Tibial nerve (tissue), 4 donors: ENCODE data around the gene MYH6. TPM values are rescaled to one million over a fixed set of nuclear protein-coding genes. Genes with fewer than 3 reads are reported as not detected.

Experiments
- DNase-seq, 2 donors: peaks; one replicate each; pipeline ENCODE4 v3.0.0-alpha.2; 2019; ENCODE audit warnings: low spot score in 2 of 2
- H3K27ac ChIP-seq, 4 donors: fragments of 200-600 bp; sonication (generic) in 3 of 4; one replicate each; pipeline ENCODE4 v1.5.1; 2017 to 2019; ENCODE audit warnings: mild to moderate bottlenecking in 1 of 4
- H3K27me3 ChIP-seq, 2 donors: fragments of 200-600 bp; sonication (generic) in 1 of 2; one replicate each; pipeline versions ENCODE4 v1.5.1 to v1.6.0; 2017 to 2019
- H3K36me3 ChIP-seq, 3 donors: fragments of 200-600 bp; sonication (generic); one replicate each; pipeline ENCODE4 v1.5.1; 2018 to 2019
- H3K4me1 ChIP-seq, 4 donors: fragments of 200-600 bp; sonication (generic) in 3 of 4; one replicate each; pipeline ENCODE4 v1.5.1; 2017 to 2019
- H3K4me3 ChIP-seq, 4 donors: fragments of 200-600 bp; sonication (generic) in 3 of 4; one replicate each; pipeline ENCODE4 v1.5.1; 2017 to 2019; ENCODE audit warnings: mild to moderate bottlenecking in 1 of 4, moderate library complexity in 1 of 4
- H3K9me3 ChIP-seq, 4 donors: fragments of 200-600 bp; sonication (generic) in 3 of 4; one replicate each; pipeline ENCODE4 v1.5.1; 2017 to 2019
- CTCF ChIP-seq, 5 experiments: fragments of 200-600 bp in 3 of 5; fragments of 450-650 bp in 2 of 5; sonication (generic) in 3 of 5; IDR thresholded peaks; one replicate each; pipeline ENCODE4 v1.5.1; 2016 to 2019; ENCODE audit warnings: antibody characterized with exemption in 5 of 5, mild to moderate bottlenecking in 3 of 5, moderate library complexity in 2 of 5
- EP300 ChIP-seq, 2 donors: sonication (generic); formaldehyde crosslinking; IDR thresholded peaks; one replicate each; pipeline ENCODE4 v1.6.1; 2017; ENCODE audit warnings: antibody characterized with exemption in 2 of 2, mild to moderate bottlenecking in 1 of 2
- POLR2A ChIP-seq, 2 donors: fragments of 450-650 bp; IDR thresholded peaks; one replicate each; pipeline ENCODE4 v1.6.1; 2017; ENCODE audit warnings: antibody characterized with exemption in 2 of 2, mild to moderate bottlenecking in 2 of 2, moderate library complexity in 2 of 2
- WGBS, 2 donors: methylation state at CpG; one replicate each; pipeline ENCODE4 v1.1.5; 2018; 5-methylcytosine and 5-hydroxymethylcytosine counted together
- total RNA-seq, 4 donors: library from RNA; depleted of rRNA; stranded (reverse); fragments of >200 nt; gene quantifications; one replicate each; pipeline ENCODE4 v1.1.0, GENCODE V29; 2016

The MYH6 gene
- total RNA-seq, 4 donors from 2014 or later: 0.30 TPM; not detected in 3

- Histone ChIP-seq H3K27me3 (no peaks in the 10 kb centered on the region), H3K27ac (no peak overlapping the region), H3K9me3 (no peaks in the 10 kb centered on the region), H3K4me3 (no peak overlapping the region), H3K36me3 (no peaks in the 10 kb centered on the region), H3K4me1 (peaks cover 0 to 13% (median 0%) of the 10 kb centered on the region in 4 donors)
- no peak for TF ChIP-seq EP300 (IDR thresholded peaks at IDR 0.05)
- no peak for TF ChIP-seq CTCF (IDR thresholded peaks at IDR 0.05)
- TF ChIP-seq POLR2A (IDR thresholded peaks at IDR 0.05): no peak
- DNase-seq: no peak
- WGBS, 2 donors: 66 to 68% methylated on average over 6 of the region's 6 CpGs
Measured at GRCh38 chr14:23443881-23444280, 35.8 kb upstream of the MYH6 start.

DNA sequence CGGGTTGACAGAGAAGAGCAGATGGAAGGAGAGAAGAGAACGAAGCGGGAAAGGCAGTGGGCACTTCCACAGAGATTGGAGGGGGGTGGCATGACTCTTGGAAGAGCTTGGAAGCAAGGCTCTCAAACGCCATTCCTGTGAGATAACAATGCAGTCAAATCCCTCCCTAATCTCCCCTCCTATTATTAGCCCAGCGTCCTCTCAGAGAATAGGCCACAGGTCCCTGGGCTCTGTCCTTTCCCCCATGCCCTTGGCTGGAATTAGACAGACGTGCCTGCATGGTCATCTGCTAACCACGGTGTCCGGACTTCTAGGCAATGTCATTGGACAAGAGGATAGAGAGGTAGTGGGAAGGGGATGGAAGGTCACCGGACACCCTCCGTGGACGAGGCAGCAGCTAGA, 35.3 kb upstream of the MYH6 start:
- no peak overlapping the region for H3K4me3 ChIP-seq
- TF ChIP-seq POLR2A (IDR thresholded peaks at IDR 0.05) (no peak), EP300 (IDR thresholded peaks at IDR 0.05) (no peak), CTCF (IDR thresholded peaks at IDR 0.05) (no peak)
- no peaks in the 10 kb centered on the region for H3K27me3 ChIP-seq
- H3K4me1 ChIP-seq: peaks cover 0 to 13% (median 0%) of the 10 kb centered on the region in 4 donors
- 76 to 78% methylated on average over 11 of the region's 11 CpGs for WGBS, 2 donors
- H3K27ac ChIP-seq: no peak overlapping the region
- no peaks in the 10 kb centered on the region for H3K36me3 ChIP-seq
- no peaks in the 10 kb centered on the region for H3K9me3 ChIP-seq
- DNase-seq: no peak

DNA sequence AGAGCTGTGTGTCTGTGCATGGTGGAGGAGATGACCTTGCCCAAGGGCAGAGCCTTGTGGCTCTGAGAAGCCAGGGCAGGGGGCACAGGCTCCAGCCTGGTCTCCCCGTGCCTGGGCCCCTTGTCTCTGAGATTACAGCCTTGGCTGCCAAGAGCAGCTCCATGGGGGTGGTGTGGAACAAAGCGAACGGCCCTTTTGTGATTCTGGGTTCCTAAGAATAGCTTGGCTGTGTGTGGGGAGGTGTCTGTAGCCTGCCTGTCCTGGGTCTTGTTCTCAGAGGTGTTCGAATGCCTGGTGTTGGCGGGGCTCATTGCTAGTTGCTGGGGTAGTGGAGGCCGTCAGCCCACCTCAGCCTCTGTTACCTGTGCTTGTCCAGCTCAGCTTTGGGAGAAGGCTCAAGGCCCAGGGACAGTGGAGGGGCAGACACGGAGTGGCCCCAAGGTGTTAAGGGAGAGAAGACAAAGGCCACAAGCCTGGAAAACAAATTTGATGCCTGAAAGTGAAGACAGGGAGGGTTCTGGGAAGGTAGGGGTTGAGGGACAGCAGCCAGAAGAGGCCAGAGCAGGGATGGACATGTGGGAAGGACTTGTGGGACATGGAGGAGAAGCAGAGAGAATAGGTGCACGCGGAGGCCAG, 34.8 kb upstream of the MYH6 start:
- Histone ChIP-seq H3K9me3 (no peaks in the 10 kb centered on the region), H3K4me1 (peaks cover 0 to 13% (median 0%) of the 10 kb centered on the region in 4 donors), H3K36me3 (no peaks in the 10 kb centered on the region), H3K27ac (no peak overlapping the region), H3K27me3 (no peaks in the 10 kb centered on the region), H3K4me3 (no peak overlapping the region)
- WGBS, 2 donors: 70 to 72% methylated on average over 9 of the region's 9 CpGs
- DNase-seq: no peak
- TF ChIP-seq POLR2A (IDR thresholded peaks at IDR 0.05) (no peak), CTCF (IDR thresholded peaks at IDR 0.05) (no peak), EP300 (IDR thresholded peaks at IDR 0.05) (no peak)

GRCh38 chr14:23441076-23441475, 33.0 kb upstream of the MYH6 start:
- no peak overlapping the region for H3K4me3 ChIP-seq
- no peaks in the 10 kb centered on the region for H3K27me3 ChIP-seq
- peaks cover 0 to 4% (median 0%) of the 10 kb centered on the region in 4 donors for H3K4me1 ChIP-seq
- no peaks in the 10 kb centered on the region for H3K9me3 ChIP-seq
- no peak for TF ChIP-seq POLR2A (IDR thresholded peaks at IDR 0.05)
- no peak for TF ChIP-seq CTCF (IDR thresholded peaks at IDR 0.05)
- TF ChIP-seq EP300 (IDR thresholded peaks at IDR 0.05): no peak
- WGBS, 2 donors: 14 to 19% methylated on average over 1 of the region's 1 CpG
- H3K27ac ChIP-seq: no peak overlapping the region
- H3K36me3 ChIP-seq: no peaks in the 10 kb centered on the region
- no peak for DNase-seq

DNA sequence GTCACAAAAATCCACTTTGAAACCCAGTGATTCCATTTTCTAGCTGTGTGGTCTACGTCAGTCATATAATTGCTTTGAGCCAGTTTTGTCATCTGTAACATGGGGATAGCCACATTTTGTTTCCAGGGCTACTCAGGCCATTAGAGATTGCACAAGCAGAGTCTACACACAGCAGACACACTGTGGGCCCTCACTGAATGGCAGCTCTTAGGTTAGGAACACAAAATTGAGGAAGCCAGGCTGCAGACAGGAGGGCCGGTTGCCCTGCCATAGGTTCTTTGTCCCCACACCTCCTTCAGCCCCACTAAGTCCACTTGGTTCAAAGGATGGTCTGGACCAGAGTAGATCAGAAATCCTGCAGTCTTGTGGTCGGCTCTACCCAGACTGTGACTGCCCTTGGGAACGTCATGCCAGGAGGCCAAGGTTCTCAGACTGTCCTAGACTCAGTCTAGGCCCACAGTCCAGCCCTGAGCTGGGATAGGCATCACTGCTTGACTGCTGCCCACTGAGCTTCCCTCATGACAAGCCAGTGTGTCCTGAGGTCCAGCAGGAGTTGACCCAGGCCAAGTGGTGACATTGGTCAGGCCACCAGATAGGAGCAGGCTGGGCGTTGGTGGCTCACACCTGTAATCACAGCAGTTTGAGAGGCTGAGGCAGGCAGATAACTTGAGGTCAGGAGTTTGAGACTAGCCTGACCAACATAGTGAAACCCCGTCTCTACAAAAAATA, 31.2 kb upstream of the MYH6 start:
- Histone ChIP-seq H3K4me3 (no peak overlapping the region), H3K27ac (no peak overlapping the region), H3K27me3 (no peaks in the 10 kb centered on the region), H3K36me3 (no peaks in the 10 kb centered on the region), H3K4me1 (no peaks in the 10 kb centered on the region), H3K9me3 (no peaks in the 10 kb centered on the region)
- TF ChIP-seq POLR2A (IDR thresholded peaks at IDR 0.05) (no peak), CTCF (IDR thresholded peaks at IDR 0.05) (no peak), EP300 (IDR thresholded peaks at IDR 0.05) (no peak)
- DNase-seq: no peak
- 90 to 92% methylated on average over 6 of the region's 6 CpGs for WGBS, 2 donors
